GM12864 (cell line): ENCODE measurements around the gene NDUFB8.

ENCODE experiments used
- DNase-seq: peaks from one replicate; pipeline ENCODE4 v3.0.0-alpha.2; 2011; ENCODE audit warnings: low read depth
- H3K4me3 ChIP-seq: 2 replicates; pipeline ENCODE4 v1.5.1; 2011; ENCODE audit warnings: mild to moderate bottlenecking, low read depth, low read length, control low read depth
- TF ChIP-seq, protein P1 (sequence below): IDR thresholded peaks from 2 replicates; pipeline ENCODE4 v1.5.1; 2011; ENCODE audit warnings: low read depth, mild to moderate bottlenecking, moderate library complexity, low read length, control low read depth, inconsistent platforms; ENCODE audit errors: missing control alignments

The NDUFB8 gene

GRCh38 chr10:100485366-100485765 is 44.3 kb downstream of the NDUFB8 start:
- no peak for DNase-seq
- no peak overlapping the region for H3K4me3 ChIP-seq

GRCh38 chr10:100483876-100484666 is 45.6 kb downstream of the NDUFB8 start:
- no peak for DNase-seq
- TF ChIP-seq, protein P1, sequence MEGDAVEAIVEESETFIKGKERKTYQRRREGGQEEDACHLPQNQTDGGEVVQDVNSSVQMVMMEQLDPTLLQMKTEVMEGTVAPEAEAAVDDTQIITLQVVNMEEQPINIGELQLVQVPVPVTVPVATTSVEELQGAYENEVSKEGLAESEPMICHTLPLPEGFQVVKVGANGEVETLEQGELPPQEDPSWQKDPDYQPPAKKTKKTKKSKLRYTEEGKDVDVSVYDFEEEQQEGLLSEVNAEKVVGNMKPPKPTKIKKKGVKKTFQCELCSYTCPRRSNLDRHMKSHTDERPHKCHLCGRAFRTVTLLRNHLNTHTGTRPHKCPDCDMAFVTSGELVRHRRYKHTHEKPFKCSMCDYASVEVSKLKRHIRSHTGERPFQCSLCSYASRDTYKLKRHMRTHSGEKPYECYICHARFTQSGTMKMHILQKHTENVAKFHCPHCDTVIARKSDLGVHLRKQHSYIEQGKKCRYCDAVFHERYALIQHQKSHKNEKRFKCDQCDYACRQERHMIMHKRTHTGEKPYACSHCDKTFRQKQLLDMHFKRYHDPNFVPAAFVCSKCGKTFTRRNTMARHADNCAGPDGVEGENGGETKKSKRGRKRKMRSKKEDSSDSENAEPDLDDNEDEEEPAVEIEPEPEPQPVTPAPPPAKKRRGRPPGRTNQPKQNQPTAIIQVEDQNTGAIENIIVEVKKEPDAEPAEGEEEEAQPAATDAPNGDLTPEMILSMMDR: no peak

More at GRCh38 chr10:100485366-100485765, 44.3 kb downstream of the NDUFB8 start:
- TF ChIP-seq, protein P1: no peak

GRCh38 chr10:100482834-100483185 is 46.9 kb downstream of the NDUFB8 start:
- TF ChIP-seq, protein P1: no peak
- no peak overlapping the region for H3K4me3 ChIP-seq
- no peak for DNase-seq

More at GRCh38 chr10:100483876-100484666, 45.6 kb downstream of the NDUFB8 start:
- no peak overlapping the region for H3K4me3 ChIP-seq

GRCh38 chr10:100482181-100482833 is 47.4 kb downstream of the NDUFB8 start:
- H3K4me3 ChIP-seq: peak overlapping the region; percentile 38
- DNase-seq: peak; percentile 2

GRCh38 chr10:100481462-100482081 is 48.1 kb downstream of the NDUFB8 start:
- H3K4me3 ChIP-seq: peak overlapping the region; percentile 38
- DNase-seq: peak; percentile 68
- TF ChIP-seq, protein P1: no peak

More at GRCh38 chr10:100482181-100482833, 47.4 kb downstream of the NDUFB8 start:
- TF ChIP-seq, protein P1: peak; percentile 86

- DNase-seq: no peak
- H3K4me3 ChIP-seq: no peak overlapping the region
- TF ChIP-seq, protein P1: no peak
Measured at GRCh38 chr10:100480002-100480401, 49.7 kb downstream of the NDUFB8 start.
